Endodermal cell (in vitro differentiated cells): ENCODE measurements around the gene SYTL5. TPM values are rescaled to one million over a fixed set of nuclear protein-coding genes. Genes with fewer than 3 reads are reported as not detected.

ENCODE experiments used
- DNase-seq: peaks from one replicate; pipeline ENCODE4 v3.0.0-alpha.2; 2017
- H3K27ac ChIP-seq: 2 replicates; pipeline ENCODE4 v1.5.1; 2013; ENCODE audit warnings: mild to moderate bottlenecking, low read depth, low read length, moderate library complexity
- H3K27me3 ChIP-seq: 2 replicates; pipeline ENCODE4 v1.6.1; 2013; ENCODE audit warnings: mild to moderate bottlenecking, low read length, moderate library complexity; ENCODE audit not compliant: insufficient read depth, control insufficient read depth, poor library complexity, severe bottlenecking
- H3K36me3 ChIP-seq: 2 replicates; pipeline ENCODE4 v1.7.0; 2013; ENCODE audit warnings: mild to moderate bottlenecking, low read length, moderate library complexity; ENCODE audit not compliant: control insufficient read depth, insufficient read depth
- H3K4me1 ChIP-seq: one replicate; pipeline ENCODE4 v1.7.0; 2013; ENCODE audit warnings: low read length; ENCODE audit not compliant: control insufficient read depth, insufficient read depth
- H3K4me3 ChIP-seq: 2 replicates; pipeline ENCODE4 v1.5.1; 2013; ENCODE audit warnings: mild to moderate bottlenecking, low read length, moderate library complexity
- H3K9ac ChIP-seq: 2 replicates; pipeline ENCODE4 v1.6.1; 2013; ENCODE audit warnings: mild to moderate bottlenecking, low read length, moderate library complexity; ENCODE audit not compliant: poor library complexity, severe bottlenecking; ENCODE audit errors: extremely low read depth
- H3K9me3 ChIP-seq: 2 replicates; pipeline ENCODE4 v1.6.1; 2013; ENCODE audit warnings: mild to moderate bottlenecking, low read length, moderate library complexity; ENCODE audit not compliant: control insufficient read depth
- H3K27ac Mint-ChIP-seq: 2 replicates; pipeline ENCODE4 v1.8.0; 2020; ENCODE audit warnings: mixed read lengths
- H3K27me3 Mint-ChIP-seq: 2 replicates; pipeline ENCODE4 v1.8.0; 2021; ENCODE audit warnings: mild to moderate bottlenecking, mixed read lengths; ENCODE audit not compliant: insufficient read depth
- H3K36me3 Mint-ChIP-seq: 2 replicates; pipeline ENCODE4 v1.8.0; 2020; ENCODE audit warnings: low read depth, mixed read lengths
- H3K4me1 Mint-ChIP-seq: 2 replicates; pipeline ENCODE4 v1.8.0; 2020; ENCODE audit warnings: mixed read lengths
- H3K4me3 Mint-ChIP-seq: 2 replicates; pipeline ENCODE4 v1.8.0; 2020; ENCODE audit warnings: mild to moderate bottlenecking, moderate library complexity, mixed read lengths
- H3K9me3 Mint-ChIP-seq: 2 replicates; pipeline ENCODE4 v1.8.0; 2020; ENCODE audit warnings: mild to moderate bottlenecking, mixed read lengths
- CTCF ChIP-seq: fragments of 200-600 bp; sonication (generic); conservative IDR thresholded peaks from 2 replicates; pipeline ENCODE4 v1.5.0; 2021; ENCODE audit warnings: antibody characterized with exemption, mild to moderate bottlenecking
- WGBS, 2 experiments: methylation state at CpG; one replicate each; pipeline versions ENCODE4 v1.1.5 to v1.1.7; 2013; ENCODE audit warnings: missing lambda C conversion rate in 2 of 2, mixed read lengths in 1 of 2; ENCODE audit not compliant: insufficient coverage in 1 of 2, insufficient read length in 1 of 2; 5-methylcytosine and 5-hydroxymethylcytosine counted together
- total RNA-seq, 2 donors: library from RNA; stranded (reverse); fragmentation: NEBNext Ultra II Directional in 1 of 2; extraction: Animal tissue kit (Norgen Biotek cat#: 25700) in 1 of 2; gene quantifications; 2 replicates in 1 of 2; 3 replicates in 1 of 2; pipeline ENCODE4 v1.2.1, GENCODE V29; 2021

SYTL5 gene
- total RNA-seq, 2 donors from 2014 or later, result 8.1 to 8.6 TPM

GRCh38 chrX:37995428-37995827 lies 10.9 kb upstream of the SYTL5 start:
- peaks cover 54% of the 10 kb centered on the region for H3K9me3 Mint-ChIP-seq
- no peaks in the 10 kb centered on the region for H3K27me3 ChIP-seq
- H3K27me3 Mint-ChIP-seq, result peaks cover 3% of the 10 kb centered on the region
- no peak overlapping the region for H3K27ac ChIP-seq
- no peak overlapping the region for H3K4me3 ChIP-seq
- WGBS, 2 experiments, result 94% methylated on average over 1 of the region's 1 CpG; no CpG with 5 or more reads in 1 of the 2 experiments
- H3K27ac Mint-ChIP-seq, result no peak overlapping the region
- no peak overlapping the region for H3K4me3 Mint-ChIP-seq
- H3K36me3 Mint-ChIP-seq, result no peaks in the 10 kb centered on the region
- H3K36me3 ChIP-seq, result no peaks in the 10 kb centered on the region
- H3K9ac ChIP-seq, result no peak overlapping the region
- DNase-seq, result no peak
- no peaks in the 10 kb centered on the region for H3K4me1 Mint-ChIP-seq
- H3K9me3 ChIP-seq, result no peaks in the 10 kb centered on the region
- no peaks in the 10 kb centered on the region for H3K4me1 ChIP-seq
- peak; percentile 47 for TF ChIP-seq CTCF

GRCh38 chrX:37997096-37997495 lies 9.3 kb upstream of the SYTL5 start:
- Histone ChIP-seq H3K4me1 (no peaks in the 10 kb centered on the region), H3K9ac (no peak overlapping the region), H3K36me3 (no peaks in the 10 kb centered on the region), H3K27ac (no peak overlapping the region), H3K9me3 (no peaks in the 10 kb centered on the region), H3K4me3 (no peak overlapping the region), H3K27me3 (no peaks in the 10 kb centered on the region)
- TF ChIP-seq CTCF, result no peak
- DNase-seq, result no peak
- no peak overlapping the region for H3K27ac Mint-ChIP-seq
- H3K36me3 Mint-ChIP-seq, result no peaks in the 10 kb centered on the region
- no peaks in the 10 kb centered on the region for H3K4me1 Mint-ChIP-seq
- H3K9me3 Mint-ChIP-seq, result peaks cover 47% of the 10 kb centered on the region
- WGBS, 2 experiments, result 95% methylated on average over 8 of the region's 8 CpGs; no CpG with 5 or more reads in 1 of the 2 experiments
- H3K27me3 Mint-ChIP-seq, result peaks cover 3% of the 10 kb centered on the region
- no peak overlapping the region for H3K4me3 Mint-ChIP-seq

DNA sequence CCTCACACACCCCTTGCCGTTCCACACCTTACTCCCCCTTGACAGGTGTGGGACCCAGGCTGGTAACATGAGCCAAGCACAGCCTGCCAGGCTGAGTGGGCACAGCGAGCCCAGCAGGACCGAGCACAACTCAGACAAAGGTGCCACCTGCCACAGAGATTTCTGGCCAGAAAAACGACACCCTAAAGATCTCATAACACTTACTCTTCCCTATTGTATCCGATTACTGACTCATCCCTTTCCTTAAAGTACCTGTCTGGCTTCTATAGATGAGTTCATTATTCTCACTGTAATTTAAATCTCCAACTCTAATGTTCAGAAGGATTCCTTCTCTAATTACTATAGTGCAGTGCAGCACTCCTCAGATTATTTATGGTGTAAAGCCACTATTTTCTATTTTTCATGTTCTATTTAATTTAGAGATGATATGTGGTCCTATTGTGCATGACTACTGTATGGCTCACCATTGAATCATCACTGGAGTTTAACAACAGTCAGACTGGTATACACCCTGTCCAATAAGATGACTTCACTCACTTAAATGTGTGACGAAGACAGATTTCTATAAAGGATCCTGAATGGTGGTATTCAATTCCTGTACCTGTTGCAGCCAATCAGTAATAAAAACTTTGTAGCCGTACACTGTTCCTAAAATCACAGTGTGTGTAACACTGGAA lies 7.6 kb upstream of the SYTL5 start:
- WGBS, 2 experiments, result 79% methylated on average over 7 of the region's 7 CpGs; no CpG with 5 or more reads in 1 of the 2 experiments
- Mint-ChIP-seq H3K36me3 (no peaks in the 10 kb centered on the region), H3K4me1 (no peaks in the 10 kb centered on the region), H3K27ac (no peak overlapping the region), H3K9me3 (peaks cover 46% of the 10 kb centered on the region), H3K27me3 (peaks cover 3% of the 10 kb centered on the region), H3K4me3 (no peak overlapping the region)
- Histone ChIP-seq H3K4me1 (no peaks in the 10 kb centered on the region), H3K36me3 (no peaks in the 10 kb centered on the region), H3K9ac (no peak overlapping the region), H3K4me3 (no peak overlapping the region), H3K27me3 (no peaks in the 10 kb centered on the region), H3K27ac (no peak overlapping the region), H3K9me3 (no peaks in the 10 kb centered on the region)
- no peak for DNase-seq
- TF ChIP-seq CTCF, result no peak
